DLD1 (cell line): ENCODE measurements around the gene COL4A1.

Source experiments
- in situ Hi-C: cut with HindIII; loops from 2 replicates; pipeline ENCODE4 v1.10.0; 2017; ENCODE audit warnings: low sequenced_read_pairs

COL4A1 gene

GRCh38 chr13:110277357-110277975 is 29.5 kb downstream of the COL4A1 start:
- in situ Hi-C loops, result no loop called here

- in situ Hi-C loops, result no loop called here
Observed at GRCh38 chr13:110276553-110276950, 30.4 kb downstream of the COL4A1 start.

GRCh38 chr13:110275931-110276552 is 30.9 kb downstream of the COL4A1 start:
- in situ Hi-C loops, result no loop called here

GRCh38 chr13:110274687-110275086 is 32.3 kb downstream of the COL4A1 start:
- in situ Hi-C loops, result no loop called here

GRCh38 chr13:110273254-110273653 is 33.7 kb downstream of the COL4A1 start:
- in situ Hi-C loops, result no loop called here

GRCh38 chr13:110272651-110273050 is 34.3 kb downstream of the COL4A1 start:
- in situ Hi-C loops, result no loop called here

- in situ Hi-C loops, result no loop called here
Observed at GRCh38 chr13:110272227-110272626, 34.7 kb downstream of the COL4A1 start.

- in situ Hi-C loops, result no loop called here
Observed at GRCh38 chr13:110271313-110271712, 35.6 kb downstream of the COL4A1 start.

- in situ Hi-C loops, result no loop called here
Observed at GRCh38 chr13:110270507-110270906, 36.5 kb downstream of the COL4A1 start.

GRCh38 chr13:110269509-110270185 is 37.3 kb downstream of the COL4A1 start:
- in situ Hi-C loops, result no loop called here

GRCh38 chr13:110268576-110269185 is 38.3 kb downstream of the COL4A1 start:
- in situ Hi-C loops, result no loop called here

GRCh38 chr13:110268061-110268460 is 38.9 kb downstream of the COL4A1 start:
- in situ Hi-C loops, result no loop called here

GRCh38 chr13:110266983-110267382 is 40.0 kb downstream of the COL4A1 start:
- in situ Hi-C loops, result no loop called here

GRCh38 chr13:110266431-110266809 is 40.5 kb downstream of the COL4A1 start:
- in situ Hi-C loops, result no loop called here

GRCh38 chr13:110265682-110266430 is 41.1 kb downstream of the COL4A1 start:
- in situ Hi-C loops, result no loop called here

- in situ Hi-C loops, result no loop called here
Observed at GRCh38 chr13:110265341-110265681, 41.6 kb downstream of the COL4A1 start.

- in situ Hi-C loops, result no loop called here
Observed at GRCh38 chr13:110264685-110265275, 42.2 kb downstream of the COL4A1 start.

GRCh38 chr13:110263888-110264287 is 43.1 kb downstream of the COL4A1 start:
- in situ Hi-C loops, result no loop called here

GRCh38 chr13:110263404-110263803 is 43.6 kb downstream of the COL4A1 start:
- in situ Hi-C loops, result no loop called here

- in situ Hi-C loops, result no loop called here
Observed at GRCh38 chr13:110262508-110263291, 44.3 kb downstream of the COL4A1 start.
